ENCODE measurements around the gene RAB11FIP2.
A peak's percentile ranks its signal among the peaks of the same experiment; 100 is the strongest.
"Not testable (repeated sequence)": the region's sequence is repeated elsewhere in the genome, so short reads cannot be mapped to it uniquely, and the experiment has no call there.

Gene RAB11FIP2

GRCh38 chr10:118046395-118047156, at the start of gene RAB11FIP2:
TSS of gene RAB11FIP2 (minus strand) at chr10:118046941. CDS start at chr10:118046163, 778 bp downstream.
- peak; percentile 80 for DNase-seq

GRCh38 chr10:118096022-118096421, 49.3 kb upstream of the RAB11FIP2 start:
- DNase-seq: no peak

GRCh38 chr10:118092209-118092608, 45.5 kb upstream of the RAB11FIP2 start:
- no peak for DNase-seq

GRCh38 chr10:118080817-118081216, 34.1 kb upstream of the RAB11FIP2 start:
- DNase-seq: no peak

GRCh38 chr10:118076705-118077104, 30.0 kb upstream of the RAB11FIP2 start:
- no peak for DNase-seq

GRCh38 chr10:118072840-118073239, 26.1 kb upstream of the RAB11FIP2 start:
- no peak for DNase-seq

GRCh38 chr10:118067389-118067788, 20.6 kb upstream of the RAB11FIP2 start:
- DNase-seq: not testable (repeated sequence)

- no peak for DNase-seq
These were observed 16.1 kb upstream of the RAB11FIP2 start for GRCh38 chr10:118062798-118063238.

GRCh38 chr10:118058371-118058770, 11.6 kb upstream of the RAB11FIP2 start:
- no peak for DNase-seq

- no peak for DNase-seq
These were observed 10.6 kb upstream of the RAB11FIP2 start for GRCh38 chr10:118057361-118057760.

- DNase-seq: no peak
These were observed 7.6 kb upstream of the RAB11FIP2 start for GRCh38 chr10:118054383-118054782.

GRCh38 chr10:118052816-118053215, 6.1 kb upstream of the RAB11FIP2 start:
- no peak for DNase-seq

GRCh38 chr10:118047880-118048279, 1.1 kb upstream of the RAB11FIP2 start:
- no peak for DNase-seq

- peak; percentile 6 for DNase-seq
These were observed 497 bp upstream of the RAB11FIP2 start for GRCh38 chr10:118047157-118047719.

- DNase-seq: peak; percentile 24
These were observed 825 bp downstream of the RAB11FIP2 start for GRCh38 chr10:118045837-118046394.

GRCh38 chr10:118045158-118045836, 1.4 kb downstream of the RAB11FIP2 start:
- no peak for DNase-seq

GRCh38 chr10:118042827-118043242, 3.9 kb downstream of the RAB11FIP2 start:
- no peak for DNase-seq

- no peak for DNase-seq
These were observed 4.4 kb downstream of the RAB11FIP2 start for GRCh38 chr10:118042336-118042735.

- no peak for DNase-seq
These were observed 5.4 kb downstream of the RAB11FIP2 start for GRCh38 chr10:118041316-118041715.

- DNase-seq: no peak
These were observed 10.4 kb downstream of the RAB11FIP2 start for GRCh38 chr10:118036281-118036875.

- no peak for DNase-seq
These were observed 11.3 kb downstream of the RAB11FIP2 start for GRCh38 chr10:118035354-118036005.

GRCh38 chr10:118034791-118035261, 11.9 kb downstream of the RAB11FIP2 start:
- DNase-seq: no peak
